HG03064 (cell line): ENCODE data around the gene ZC3H12D.
A peak's percentile ranks its signal among the peaks of the same experiment; 100 is the strongest.
"Not testable (repeated sequence)": the region's sequence is repeated elsewhere in the genome, so short reads cannot be mapped to it uniquely, and the experiment has no call there.

Source experiments
- ATAC-seq: cut with Tn5 transposase; IDR thresholded peaks from one replicate; pipeline ENCODE4 v1.9.1; 2021; ENCODE audit warnings: low read depth; ENCODE audit not compliant: unreplicated experiment

The ZC3H12D gene

DNA sequence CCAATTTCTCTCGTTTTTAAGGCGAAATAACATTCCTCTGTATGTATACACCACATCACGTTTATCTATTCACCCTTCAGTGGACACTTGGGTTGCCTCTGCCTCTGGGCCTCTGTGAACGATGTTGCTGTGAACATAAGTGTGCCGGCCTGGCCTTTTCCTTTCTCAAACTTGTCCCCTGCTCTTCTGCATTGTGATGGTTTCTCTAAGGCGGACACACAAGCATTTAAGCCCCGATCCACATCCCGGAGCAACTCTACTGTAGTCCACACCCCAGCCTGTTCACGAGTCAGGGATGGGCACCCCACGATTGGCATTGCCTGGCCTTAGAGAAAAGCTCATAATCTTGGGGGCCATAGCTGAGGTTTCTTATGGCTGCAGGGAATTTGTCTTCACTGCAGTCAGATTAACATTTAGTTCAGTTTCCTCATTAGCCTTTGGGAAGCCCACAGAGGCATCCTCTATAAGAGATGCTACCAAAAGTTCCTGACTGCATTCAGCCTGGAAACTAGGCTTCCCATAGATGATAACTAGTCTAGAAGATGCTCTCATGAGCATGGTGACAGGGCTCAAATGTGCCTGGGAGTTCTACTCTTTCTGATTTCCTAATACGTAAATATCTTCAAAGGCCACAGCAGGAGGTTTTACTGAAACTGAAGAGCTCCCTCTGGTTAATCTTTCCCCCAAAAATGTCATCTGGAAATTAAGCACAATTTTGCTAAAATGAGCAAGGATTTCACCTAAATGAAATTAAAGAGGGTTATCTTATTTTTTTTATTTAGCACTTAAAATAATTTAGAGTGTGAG is 762 bp downstream of the ZC3H12D start:
- no peak for ATAC-seq

DNA sequence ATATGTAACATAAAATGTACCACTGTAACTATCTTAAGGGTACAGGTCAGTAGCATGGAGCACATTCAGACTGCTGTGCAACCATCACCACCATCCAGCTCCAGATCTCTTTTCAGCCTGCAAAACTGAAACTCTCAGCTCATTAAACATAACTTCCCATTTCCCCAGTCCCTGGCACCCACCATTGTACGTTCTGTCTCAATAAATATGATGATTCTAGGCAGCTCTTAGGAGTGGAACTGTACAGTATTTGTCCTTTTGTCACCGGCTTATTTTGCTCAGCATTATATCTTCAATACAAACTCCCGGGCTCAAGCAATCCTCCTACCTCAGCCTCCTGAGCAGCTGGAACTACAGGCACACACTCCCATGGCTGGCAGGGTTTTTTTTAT is 1.5 kb downstream of the ZC3H12D start:
- no peak for ATAC-seq

DNA sequence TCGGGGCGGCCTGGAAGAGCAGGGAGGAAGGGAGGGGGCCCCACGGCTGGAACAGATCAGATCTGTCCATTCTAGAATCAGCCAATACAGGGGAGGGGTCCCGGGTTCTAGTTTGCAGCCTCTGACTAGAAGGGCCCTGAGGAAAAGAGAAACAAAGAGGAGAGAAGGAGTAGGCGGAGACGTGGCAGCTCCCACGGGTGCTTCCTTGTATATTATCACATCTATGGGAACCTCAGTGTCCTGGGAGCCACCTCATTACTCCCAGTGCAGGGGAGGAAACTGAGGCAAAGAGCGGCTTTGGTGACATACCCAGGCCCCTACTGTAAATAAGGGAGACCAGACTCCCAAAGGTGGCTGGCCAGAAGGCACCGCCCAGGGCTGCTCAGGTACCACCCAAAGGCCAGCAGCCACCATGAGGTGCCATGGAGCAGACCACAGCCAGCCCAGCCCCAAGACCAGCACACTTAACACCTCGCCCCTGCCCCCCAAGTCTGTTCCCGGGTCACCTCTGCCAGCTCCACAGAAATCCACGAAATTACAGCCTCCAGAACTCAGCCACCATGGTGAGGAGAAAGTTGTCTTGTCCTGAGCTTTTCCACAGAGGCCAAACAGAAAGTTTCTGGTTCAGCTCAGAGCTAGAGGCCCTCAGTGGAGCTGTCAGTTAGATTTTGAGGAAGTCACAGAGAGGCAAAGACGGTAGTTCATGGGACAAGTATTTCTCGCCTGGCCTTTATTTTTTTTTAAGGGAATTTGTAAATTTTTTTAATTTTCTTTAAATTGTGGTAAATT is 2.1 kb downstream of the ZC3H12D start:
- ATAC-seq = no peak

DNA sequence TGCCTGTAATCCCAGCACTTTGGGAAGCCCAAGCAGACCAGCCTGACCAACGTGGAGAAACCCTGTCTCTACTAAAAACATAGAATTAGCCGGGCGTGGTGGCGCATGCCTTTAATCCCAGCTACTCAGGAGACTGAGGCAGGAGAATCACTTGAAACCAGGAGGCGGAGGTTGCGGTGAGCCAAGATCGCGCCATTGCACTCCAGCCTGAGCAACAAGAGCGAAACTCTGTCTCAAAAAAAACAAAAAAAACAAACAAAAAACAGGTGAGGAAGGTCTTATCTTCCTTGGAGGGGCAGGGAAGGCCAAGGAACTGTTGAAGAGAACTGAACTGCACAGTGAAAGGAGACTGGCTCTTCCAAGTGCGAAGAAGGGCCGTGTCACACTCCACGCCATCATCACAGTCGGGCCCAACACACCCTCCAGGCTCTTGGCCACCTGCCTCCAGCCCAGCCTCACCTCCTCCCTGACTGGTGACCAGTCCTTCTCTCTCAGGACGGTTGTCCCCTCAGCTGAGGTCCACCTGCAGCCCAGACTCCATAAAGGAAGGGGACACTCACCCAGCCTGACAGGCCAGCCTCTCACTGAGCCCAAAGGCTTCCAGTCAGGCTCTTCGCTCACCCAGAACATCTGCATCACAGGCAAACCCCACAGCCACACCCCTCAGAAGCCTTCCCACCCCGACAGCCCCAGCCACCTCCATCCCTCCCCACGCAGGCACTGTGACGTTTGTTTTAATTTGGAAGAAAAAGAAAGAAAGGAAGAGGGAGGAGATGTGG is 4.1 kb downstream of the ZC3H12D start:
- ATAC-seq = no peak

DNA sequence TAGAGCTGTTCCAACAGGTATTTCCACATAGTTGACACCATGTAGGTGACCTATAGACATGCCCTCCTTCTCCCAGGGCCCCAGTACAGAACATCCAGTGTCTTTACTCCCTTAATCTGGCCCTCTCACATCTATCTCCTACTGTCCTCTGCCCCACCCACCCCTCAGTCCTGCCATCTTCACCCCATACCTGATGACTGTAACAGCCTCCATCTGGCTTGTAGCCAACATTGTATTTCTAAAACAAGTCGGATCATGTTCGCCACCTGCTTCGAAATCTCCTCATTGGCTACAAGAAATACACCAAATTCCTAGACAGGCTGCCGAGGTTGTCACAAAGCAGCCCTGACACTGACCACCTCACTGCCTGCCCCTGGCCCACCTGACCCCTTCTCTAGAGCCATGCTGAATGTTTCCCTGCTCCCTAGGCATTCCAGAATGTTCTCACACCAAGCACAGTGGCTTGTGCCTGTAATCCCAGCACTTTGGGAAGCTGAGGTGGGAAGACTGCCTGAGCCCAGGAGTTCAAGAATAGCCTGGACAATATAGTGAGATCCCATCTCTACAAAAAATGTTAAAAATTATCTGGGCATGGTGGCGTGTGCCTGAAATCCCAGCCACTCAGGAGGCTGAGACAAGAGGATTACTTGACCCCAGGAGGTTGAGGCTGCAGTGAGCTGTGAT is 6.0 kb downstream of the ZC3H12D start:
- ATAC-seq = no peak

DNA sequence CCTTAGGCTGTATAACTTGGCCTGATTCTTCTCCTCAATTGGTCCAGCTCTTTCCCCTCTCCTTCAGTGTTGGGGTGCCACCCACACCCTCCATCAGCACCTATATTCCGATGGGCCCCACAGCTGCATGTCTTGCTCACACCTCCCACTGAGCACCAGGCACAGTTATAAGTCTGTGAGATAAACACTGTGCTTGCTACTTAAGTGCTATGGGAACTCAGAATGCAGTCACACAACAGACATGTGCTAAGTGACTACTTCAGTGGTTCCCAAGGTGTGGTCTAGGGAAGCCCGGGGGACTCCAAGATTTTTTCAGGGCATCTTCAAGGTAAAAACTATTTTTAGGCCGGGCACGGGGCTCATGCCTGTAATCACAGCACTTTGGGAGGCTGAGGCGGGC is 7.3 kb downstream of the ZC3H12D start:
- no peak for ATAC-seq

DNA sequence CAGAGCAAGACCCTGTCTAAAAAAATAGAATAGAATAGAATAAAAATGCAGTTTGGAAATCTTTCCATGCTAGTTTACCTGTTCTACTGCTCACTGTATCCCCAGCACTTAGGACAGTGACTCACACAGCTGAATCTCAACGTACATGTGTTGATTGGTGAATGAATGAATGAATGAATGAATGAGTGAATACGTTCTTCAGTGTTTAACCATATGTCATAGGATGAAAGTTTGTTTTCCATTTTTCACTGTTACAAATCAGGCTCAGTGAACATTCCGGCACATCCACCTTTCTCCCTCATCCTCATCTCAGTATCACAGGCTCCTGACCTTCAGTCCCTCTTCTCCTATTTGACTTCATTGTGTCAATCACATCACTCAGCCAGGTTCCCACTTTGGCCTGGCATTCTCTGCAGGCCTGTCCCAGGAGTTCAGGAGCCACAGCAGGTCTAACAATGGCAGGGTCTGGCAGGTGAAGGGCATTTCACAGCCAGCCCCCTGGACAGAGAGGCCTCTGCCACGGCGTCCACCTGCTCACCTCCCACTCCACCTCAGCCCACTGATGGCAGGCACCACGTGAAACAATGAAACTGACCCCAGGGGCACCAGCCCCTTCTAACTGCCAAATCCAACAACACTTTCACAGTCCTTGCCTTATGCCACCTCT is 7.9 kb downstream of the ZC3H12D start:
- no peak for ATAC-seq

DNA sequence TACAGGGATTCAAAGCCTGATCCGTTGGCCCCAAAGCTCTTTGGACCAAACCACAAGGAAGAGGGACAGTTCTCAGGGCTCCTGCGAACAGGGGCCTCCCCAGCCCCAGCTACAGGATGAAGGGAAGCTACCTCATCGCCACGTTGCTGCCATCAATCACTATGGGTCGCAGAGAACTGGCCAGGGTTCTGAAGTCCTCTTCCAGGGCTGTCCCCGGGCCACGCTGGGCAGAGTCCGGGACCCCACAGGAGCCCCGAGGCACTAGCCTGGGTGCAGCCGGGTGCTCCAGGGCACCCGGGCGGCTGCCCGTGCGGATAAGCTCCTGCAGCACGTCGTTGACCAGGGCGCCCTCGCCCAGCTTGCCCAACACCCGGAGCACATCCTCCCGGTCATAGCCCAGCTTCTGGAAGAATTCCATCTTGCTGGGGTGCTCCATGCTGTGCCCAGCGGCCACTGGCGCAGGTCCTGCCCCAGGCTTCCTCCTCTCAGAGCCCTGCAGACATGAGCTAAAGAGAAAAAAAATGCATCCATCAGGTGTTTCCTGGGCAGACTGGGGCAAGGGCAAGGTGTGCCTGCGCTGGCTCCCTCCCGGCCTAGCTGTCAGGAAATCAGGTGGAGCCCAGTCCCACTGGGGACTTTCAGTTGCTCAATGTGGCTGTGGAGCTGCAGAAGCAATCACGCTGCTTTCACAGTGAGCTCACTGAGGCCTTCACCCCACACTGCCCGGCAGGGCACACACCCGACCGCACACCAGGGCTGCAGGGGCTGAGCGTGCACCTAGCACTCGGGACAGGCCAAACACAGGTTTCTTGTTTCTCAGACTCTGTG is 10.5 kb downstream of the ZC3H12D start:
- peak; percentile 35 for ATAC-seq

DNA sequence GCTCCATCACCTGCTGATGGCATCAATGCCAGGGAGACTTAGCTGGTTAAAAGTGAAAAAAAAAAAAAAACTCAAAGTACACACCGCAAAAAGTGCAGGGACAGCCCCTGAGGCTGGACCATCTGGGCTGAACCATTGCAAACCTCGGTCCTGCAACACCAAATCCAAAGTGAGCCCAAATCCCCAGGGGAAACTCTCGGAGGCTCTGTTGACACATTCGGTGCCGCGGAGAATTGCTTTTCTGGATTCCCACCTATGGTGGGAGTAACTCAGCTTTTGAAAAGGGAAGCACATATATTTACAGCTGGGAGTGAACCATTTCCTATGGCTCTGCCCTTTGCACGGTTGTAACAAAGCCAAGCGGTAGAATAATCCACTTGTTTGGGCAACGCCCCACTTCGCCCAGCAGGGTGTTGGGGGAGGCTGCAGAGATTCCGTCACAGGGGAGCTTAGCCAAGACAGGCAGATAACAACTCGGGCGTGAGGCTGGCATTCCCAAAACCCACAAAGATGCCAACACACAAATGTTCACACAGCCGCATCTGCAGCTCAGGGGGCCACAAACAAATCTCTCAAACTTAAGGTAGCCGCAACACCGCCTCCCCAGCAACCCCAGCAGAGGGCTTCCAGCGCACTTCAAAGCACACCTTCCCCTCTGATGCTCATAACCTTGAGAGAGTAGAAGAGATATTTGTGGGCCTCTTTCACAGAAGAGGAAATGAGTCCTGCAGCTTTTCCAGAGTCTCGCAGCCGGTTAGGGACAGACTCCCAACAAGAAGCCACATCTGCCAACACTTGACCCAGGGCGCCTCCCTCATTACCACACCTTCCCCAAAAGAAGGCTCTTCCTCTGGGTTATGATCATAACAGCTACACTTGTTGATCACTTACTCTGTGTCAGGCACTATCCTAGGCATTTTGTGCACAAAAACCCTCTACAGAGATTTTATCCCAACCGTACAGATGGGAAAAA is 11.4 kb downstream of the ZC3H12D start:
- ATAC-seq = no peak

DNA sequence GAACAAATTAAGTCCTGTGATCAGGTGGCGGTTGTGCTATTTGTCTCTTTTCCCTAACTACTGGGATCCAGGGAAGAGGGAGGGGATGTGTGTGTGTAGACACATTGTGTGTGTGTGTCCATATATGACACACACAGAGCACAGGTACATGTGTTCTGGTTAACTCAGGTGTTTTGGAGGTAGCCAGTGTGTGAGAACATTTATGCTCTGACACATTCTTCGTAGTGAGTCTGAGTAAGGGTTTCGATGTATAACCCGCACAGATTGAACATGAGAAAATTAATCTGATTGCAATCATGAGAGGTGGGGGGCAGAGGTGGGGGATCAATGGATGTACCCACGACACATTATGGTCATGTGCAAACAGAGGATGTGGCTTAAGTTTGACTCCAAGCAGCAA is 12.6 kb downstream of the ZC3H12D start:
- no peak for ATAC-seq

DNA sequence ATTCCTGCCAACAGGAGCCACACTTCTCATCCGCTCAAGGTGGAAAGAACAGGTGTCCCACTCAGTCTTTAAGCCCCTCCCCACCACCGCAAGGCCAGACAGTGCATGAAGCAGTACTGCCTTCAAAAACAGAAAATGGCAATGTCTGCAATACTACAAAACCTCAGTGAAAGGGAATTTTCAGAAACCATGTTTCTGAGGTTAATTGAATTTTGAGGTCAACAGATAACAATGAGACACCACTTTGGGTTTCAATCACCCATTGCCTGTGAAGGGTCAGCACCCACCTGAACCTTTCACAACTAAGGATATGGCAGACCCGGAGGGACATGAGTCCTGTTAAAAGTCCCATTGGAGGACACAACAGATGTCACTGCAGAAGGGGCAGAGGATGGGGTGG is 13.0 kb downstream of the ZC3H12D start:
- no peak for ATAC-seq

DNA sequence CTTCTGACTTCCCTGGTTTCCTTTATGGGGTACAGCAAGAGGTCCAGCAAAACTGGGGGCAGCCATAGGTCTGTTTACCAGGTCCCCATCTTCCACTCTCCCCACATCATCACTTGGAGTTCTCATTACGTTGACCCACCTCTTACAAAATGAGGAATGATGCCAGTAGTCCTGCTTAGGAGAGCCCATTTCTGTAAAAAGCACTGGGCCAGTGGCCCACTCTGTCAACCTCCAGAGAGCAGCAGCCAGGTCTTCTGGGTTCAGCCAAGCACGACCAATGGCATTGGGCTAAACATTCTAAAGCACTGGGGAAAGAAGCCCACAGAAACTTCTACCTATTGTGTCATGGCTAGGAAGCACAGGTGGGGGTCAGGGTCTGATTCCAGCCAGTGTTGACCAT is 13.9 kb downstream of the ZC3H12D start:
- no peak for ATAC-seq

DNA sequence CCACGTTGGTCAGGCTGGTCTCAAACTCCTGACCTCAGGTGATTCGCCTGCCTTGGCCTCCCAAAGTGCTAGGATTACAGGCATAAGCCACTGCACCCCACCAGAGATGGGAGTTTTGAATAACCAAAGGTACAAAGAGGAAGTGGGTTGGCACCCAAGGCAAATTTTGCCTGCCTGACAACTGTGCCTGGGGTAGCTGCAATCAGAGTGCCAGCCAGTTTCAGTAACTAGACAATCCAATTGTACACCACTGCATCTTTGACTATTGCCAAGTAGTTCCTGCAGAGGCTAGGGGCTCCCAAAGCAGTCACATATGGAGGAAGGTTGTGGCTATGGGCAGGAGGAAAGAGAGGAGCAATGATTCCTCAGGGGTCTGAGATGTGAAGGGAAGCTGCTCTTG is 16.6 kb downstream of the ZC3H12D start:
- ATAC-seq = no peak

DNA sequence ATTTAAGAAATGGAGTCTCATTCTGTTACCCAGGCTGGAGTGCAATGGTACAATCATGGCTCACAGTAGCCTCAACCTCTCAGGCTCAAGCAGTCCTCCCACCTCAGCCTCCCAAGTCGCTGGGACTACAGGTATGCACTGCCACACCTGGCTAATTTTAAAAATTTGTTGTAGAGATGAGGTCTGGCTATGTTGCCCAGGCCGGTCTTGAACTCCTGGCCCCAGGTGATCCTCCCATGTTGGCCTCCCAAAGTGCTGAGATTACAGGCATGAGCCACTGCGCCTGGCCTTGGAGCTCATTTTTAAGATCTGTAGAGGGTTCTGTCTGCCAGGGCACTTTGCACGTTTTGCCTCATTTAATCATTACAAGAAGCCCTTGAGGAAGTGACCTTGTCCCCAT is 17.5 kb downstream of the ZC3H12D start:
- no peak for ATAC-seq

DNA sequence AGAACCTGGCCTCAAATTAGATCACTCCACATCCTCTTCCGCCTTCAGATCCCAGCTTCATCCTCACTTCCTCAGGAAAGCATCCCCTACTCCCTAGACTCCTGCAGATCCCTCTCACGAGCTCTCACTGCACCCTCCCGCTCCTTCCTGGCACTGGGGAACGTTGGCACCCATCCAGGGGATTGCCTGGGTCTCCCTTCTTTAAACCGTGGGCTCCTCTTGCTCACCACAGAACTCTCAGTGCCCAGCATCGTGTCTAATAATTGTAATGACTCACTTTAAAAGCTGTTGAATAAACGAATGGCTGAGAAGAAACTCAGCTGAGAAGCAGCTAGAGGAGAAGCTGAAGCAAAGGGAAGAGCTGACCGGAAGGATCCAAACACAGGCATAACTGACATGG is 20.4 kb downstream of the ZC3H12D start:
- no peak for ATAC-seq

DNA sequence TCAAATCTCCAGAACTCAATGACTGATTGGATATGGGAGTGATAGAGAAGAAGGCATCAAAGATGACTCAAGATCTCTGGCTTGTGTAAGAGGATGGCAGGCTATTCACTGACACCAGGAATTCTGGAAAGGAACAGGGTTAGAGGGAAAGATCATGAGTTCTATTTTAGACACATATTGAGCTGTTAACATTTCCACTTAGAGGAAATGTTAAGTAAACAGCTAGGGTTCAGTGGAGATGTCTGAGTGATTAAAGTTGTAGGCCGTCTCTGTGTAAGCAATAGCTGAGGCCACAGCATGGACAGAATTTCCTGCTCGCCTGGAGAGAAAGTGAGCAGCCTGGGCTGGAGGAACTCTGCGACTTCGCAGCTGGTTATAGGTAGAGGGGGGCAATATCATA is 21.0 kb downstream of the ZC3H12D start:
- ATAC-seq = no peak

DNA sequence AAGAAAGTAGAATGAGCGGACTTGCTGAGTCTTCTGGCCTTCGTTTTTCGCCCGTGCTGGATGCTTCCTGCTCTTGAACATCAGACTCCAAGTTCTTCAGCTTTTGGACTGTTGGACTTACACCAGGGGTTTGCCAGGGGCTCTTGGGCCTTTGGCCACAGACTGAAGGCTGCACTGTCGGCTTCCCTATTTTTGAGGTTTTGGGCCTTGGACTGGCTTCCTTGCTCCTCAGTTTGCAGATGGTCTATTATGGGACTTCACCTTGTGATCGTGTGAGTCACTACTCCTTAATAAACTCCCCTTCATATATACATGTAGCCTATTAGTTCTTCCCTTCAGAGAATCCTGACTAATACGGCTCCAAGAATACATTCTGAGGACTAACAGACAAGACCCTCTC is 22.1 kb downstream of the ZC3H12D start:
- not testable (repeated sequence) for ATAC-seq

DNA sequence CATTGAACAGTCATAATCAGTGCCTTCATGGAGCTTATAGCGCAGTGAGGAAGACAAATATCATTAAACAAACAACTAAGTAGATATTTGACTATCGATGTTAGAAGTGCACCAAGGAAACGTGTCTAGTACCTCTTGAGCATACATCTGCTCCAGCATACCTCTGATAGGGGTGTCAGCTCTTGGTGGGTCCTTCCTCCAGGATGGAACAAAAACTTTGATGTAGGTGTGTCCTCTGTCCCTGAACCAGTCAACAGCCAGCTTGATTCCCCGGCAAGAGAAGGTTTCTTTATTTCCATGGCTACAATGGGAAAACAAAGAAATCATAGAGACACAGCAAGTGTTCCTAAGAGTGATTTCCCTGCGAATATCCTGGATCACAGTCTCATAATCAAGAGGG is 23.1 kb downstream of the ZC3H12D start:
- ATAC-seq = no peak
